ENCODE data around the gene GPLD1. TPM values are rescaled to one million over a fixed set of nuclear protein-coding genes. Genes with fewer than 3 reads are reported as not detected.

The GPLD1 gene
- total and polyA plus RNA-seq, 2 donors from 2014 or later, result 0.41 to 0.94 TPM

GRCh38 chr6:24458134-24458533, 31.2 kb downstream of the GPLD1 start:
- Histone ChIP-seq H3K4me1 (ENCODE audit: control insufficient read depth in 2 of 3, insufficient read depth in 2 of 3, low read depth in 1 of 3, low read length in 3 of 3) (no peaks in the 10 kb centered on the region), H3K36me3 (ENCODE audit: control insufficient read depth in 2 of 3, insufficient read depth in 3 of 3, low read length in 3 of 3) (no peaks in the 10 kb centered on the region), H3K27ac (ENCODE audit: low read depth in 2 of 2, low read length in 2 of 2) (no peak overlapping the region), H3K4me3 (ENCODE audit: low read length in 3 of 3) (no peak overlapping the region), H3K9ac (ENCODE audit: low read length in 3 of 3) (no peak overlapping the region), H3K27me3 (ENCODE audit: control insufficient read depth, insufficient read depth, low read length) (no peaks in the 10 kb centered on the region), H3K9me3 (ENCODE audit: control insufficient read depth in 2 of 3, insufficient read depth in 1 of 3, low read length in 3 of 3) (no peaks in the 10 kb centered on the region)
- FAIRE-seq, result no peak
- TF ChIP-seq CTCF (IDR thresholded peaks at IDR 0.05; ENCODE audit: borderline replicate concordance, extremely low read depth, insufficient read depth), result no peak
- DNase-seq, result no peak
- intact Hi-C loops (cut with DNase I), result no loop called here

- DNase-seq (no peak), FAIRE-seq (no peak)
- H3K36me3 ChIP-seq (ENCODE audit: control insufficient read depth in 2 of 3, insufficient read depth in 3 of 3, low read length in 3 of 3), result no peaks in the 10 kb centered on the region
Observed at GRCh38 chr6:24455061-24455460, 34.3 kb downstream of the GPLD1 start.

GRCh38 chr6:24454452-24454851, 34.9 kb downstream of the GPLD1 start:
- Histone ChIP-seq H3K9ac (ENCODE audit: low read length in 3 of 3) (no peak overlapping the region), H3K27ac (ENCODE audit: low read depth in 2 of 2, low read length in 2 of 2) (no peak overlapping the region), H3K9me3 (ENCODE audit: control insufficient read depth in 2 of 3, insufficient read depth in 1 of 3, low read length in 3 of 3) (no peaks in the 10 kb centered on the region), H3K36me3 (ENCODE audit: control insufficient read depth in 2 of 3, insufficient read depth in 3 of 3, low read length in 3 of 3) (no peaks in the 10 kb centered on the region), H3K27me3 (ENCODE audit: control insufficient read depth, insufficient read depth, low read length) (no peaks in the 10 kb centered on the region), H3K4me1 (ENCODE audit: control insufficient read depth in 2 of 3, insufficient read depth in 2 of 3, low read depth in 1 of 3, low read length in 3 of 3) (no peaks in the 10 kb centered on the region), H3K4me3 (ENCODE audit: low read length in 3 of 3) (no peak overlapping the region)
- FAIRE-seq (no peak), DNase-seq (no peak)
- no peak for TF ChIP-seq CTCF (IDR thresholded peaks at IDR 0.05; ENCODE audit: borderline replicate concordance, extremely low read depth, insufficient read depth)
- intact Hi-C loops (cut with DNase I), result no loop called here

More at GRCh38 chr6:24455061-24455460, 34.3 kb downstream of the GPLD1 start:
- Histone ChIP-seq H3K9ac (ENCODE audit: low read length in 3 of 3) (no peak overlapping the region), H3K4me1 (ENCODE audit: control insufficient read depth in 2 of 3, insufficient read depth in 2 of 3, low read depth in 1 of 3, low read length in 3 of 3) (no peaks in the 10 kb centered on the region), H3K9me3 (ENCODE audit: control insufficient read depth in 2 of 3, insufficient read depth in 1 of 3, low read length in 3 of 3) (no peaks in the 10 kb centered on the region), H3K27ac (ENCODE audit: low read depth in 2 of 2, low read length in 2 of 2) (no peak overlapping the region), H3K4me3 (ENCODE audit: low read length in 3 of 3) (no peak overlapping the region), H3K27me3 (ENCODE audit: control insufficient read depth, insufficient read depth, low read length) (no peaks in the 10 kb centered on the region)
- TF ChIP-seq CTCF (IDR thresholded peaks at IDR 0.05; ENCODE audit: borderline replicate concordance, extremely low read depth, insufficient read depth), result no peak
- intact Hi-C loops (cut with DNase I), result no loop called here

- no peak overlapping the region for H3K27ac ChIP-seq (ENCODE audit: low read depth in 2 of 2, low read length in 2 of 2)
- no peaks in the 10 kb centered on the region for H3K4me1 ChIP-seq (ENCODE audit: control insufficient read depth in 2 of 3, insufficient read depth in 2 of 3, low read depth in 1 of 3, low read length in 3 of 3)
- H3K27me3 ChIP-seq (ENCODE audit: control insufficient read depth, insufficient read depth, low read length), result no peaks in the 10 kb centered on the region
- intact Hi-C loops (cut with DNase I), result no loop called here
- H3K9me3 ChIP-seq (ENCODE audit: control insufficient read depth in 2 of 3, insufficient read depth in 1 of 3, low read length in 3 of 3), result no peaks in the 10 kb centered on the region
- DNase-seq (no peak), FAIRE-seq (no peak)
- no peaks in the 10 kb centered on the region for H3K36me3 ChIP-seq (ENCODE audit: control insufficient read depth in 2 of 3, insufficient read depth in 3 of 3, low read length in 3 of 3)
- no peak overlapping the region for H3K9ac ChIP-seq (ENCODE audit: low read length in 3 of 3)
- no peak for TF ChIP-seq CTCF (IDR thresholded peaks at IDR 0.05; ENCODE audit: borderline replicate concordance, extremely low read depth, insufficient read depth)
- H3K4me3 ChIP-seq (ENCODE audit: low read length in 3 of 3), result no peak overlapping the region
Observed at GRCh38 chr6:24453921-24454320, 35.5 kb downstream of the GPLD1 start.
